Measurements from ENCODE around the gene BSPRY.

The BSPRY gene

GRCh38 chr9:113337714-113338113, 11.6 kb upstream of the BSPRY start:
- H3K27me3 ChIP-seq (ENCODE audit: insufficient read depth, poor library complexity, severe bottlenecking): no peaks in the 10 kb centered on the region
- TF ChIP-seq POLR2AphosphoS5 (IDR thresholded peaks at IDR 0.05; ENCODE audit: low read depth) (no peak), CTCF (IDR thresholded peaks at IDR 0.05; ENCODE audit: insufficient read depth, low read length) (no peak), REST (IDR thresholded peaks at IDR 0.05; ENCODE audit: insufficient replicate concordance, low read depth) (no peak), SPI1 (IDR thresholded peaks at IDR 0.05; ENCODE audit: borderline replicate concordance, low read depth) (no peak)
- H3K27ac ChIP-seq (replicated peaks): no peak overlapping the region
- no peak overlapping the region for H3K4me3 ChIP-seq (replicated peaks; ENCODE audit: insufficient read depth, low read length)
- DNase-seq (ENCODE audit: low read depth in 1 of 2, low spot score in 1 of 2): no peak

GRCh38 chr9:113340011-113340699, 9.2 kb upstream of the BSPRY start, which contains the start of gene WDR31:
TSS of gene WDR31 (minus strand) at chr9:113340275. CDS start at chr9:113332022, 8,253 bp downstream.
- TF ChIP-seq POLR2AphosphoS5 (IDR thresholded peaks at IDR 0.05; ENCODE audit: low read depth) (peak; percentile 71; the same call in 1 of the 2 replicates), GABPA (IDR thresholded peaks at IDR 0.05; ENCODE audit: low read depth) (peak; percentile 87), REST (IDR thresholded peaks at IDR 0.05; ENCODE audit: insufficient replicate concordance, low read depth) (peak; percentile 42), CTCF (IDR thresholded peaks at IDR 0.05; ENCODE audit: insufficient read depth, low read length) (no peak), SPI1 (IDR thresholded peaks at IDR 0.05; ENCODE audit: borderline replicate concordance, low read depth) (peak; percentile 68; the same call in 1 of the 2 replicates)
- H3K27ac ChIP-seq (replicated peaks): peak within 1 kb of the TSS; percentile 61
- H3K4me3 ChIP-seq (replicated peaks; ENCODE audit: insufficient read depth, low read length): peak within 1 kb of the TSS; percentile 73
- H3K27me3 ChIP-seq (ENCODE audit: insufficient read depth, poor library complexity, severe bottlenecking): no peaks in the 10 kb centered on the region
- DNase-seq (ENCODE audit: low read depth in 1 of 2, low spot score in 1 of 2): peak; percentile 67 to 87

- H3K27ac ChIP-seq (replicated peaks): no peak overlapping the region
- no peak overlapping the region for H3K4me3 ChIP-seq (replicated peaks; ENCODE audit: insufficient read depth, low read length)
- H3K27me3 ChIP-seq (ENCODE audit: insufficient read depth, poor library complexity, severe bottlenecking): no peaks in the 10 kb centered on the region
- DNase-seq (ENCODE audit: low read depth in 1 of 2, low spot score in 1 of 2): no peak
- TF ChIP-seq POLR2AphosphoS5 (IDR thresholded peaks at IDR 0.05; ENCODE audit: low read depth) (no peak), GABPA (IDR thresholded peaks at IDR 0.05; ENCODE audit: low read depth) (no peak), REST (IDR thresholded peaks at IDR 0.05; ENCODE audit: insufficient replicate concordance, low read depth) (no peak), CTCF (IDR thresholded peaks at IDR 0.05; ENCODE audit: insufficient read depth, low read length) (no peak), SPI1 (IDR thresholded peaks at IDR 0.05; ENCODE audit: borderline replicate concordance, low read depth) (no peak)
Measured at GRCh38 chr9:113341712-113342410, 7.5 kb upstream of the BSPRY start.

Data from HL-60 (cell line).